ENCODE measurements around the gene NPR2. TPM values are rescaled to one million over a fixed set of nuclear protein-coding genes. Genes with fewer than 3 reads are reported as not detected.
A peak's percentile ranks its signal among the peaks of the same experiment; 100 is the strongest.

NPR2 gene
- total and polyA plus RNA-seq, 2 of the 13 experiments (the other 11 are each of a cell fraction or from before 2014, with no cell fraction given) = 7.4 to 9.4 TPM

GRCh38 chr9:35814841-35815543 is 23.6 kb downstream of the NPR2 start, which contains the start of gene HINT2 (continued):
- TF ChIP-seq PBX2 (CRISPR knock-in tag; IDR thresholded peaks at IDR 0.05) = no peak
- TF ChIP-seq SALL2 (CRISPR knock-in tag; IDR thresholded peaks at IDR 0.05) = peak; percentile 61; the same call in 1 of the 2 replicates
- TF ChIP-seq ZHX2 (IDR thresholded peaks at IDR 0.05; ENCODE audit: low read depth) = no peak
- 0 out of 2 replicates have a peak, but pooled peaks have one; percentile 62 for TF ChIP-seq ZHX2 (CRISPR knock-in tag; IDR thresholded peaks at IDR 0.05; ENCODE audit: borderline replicate concordance)
- no peak for TF ChIP-seq GRHL1 (CRISPR knock-in tag; conservative IDR thresholded peaks at IDR 0.05)
- TF ChIP-seq MIER2 (CRISPR knock-in tag; IDR thresholded peaks at IDR 0.05) = no peak
- no peak; the same call in 1 of the 2 replicates for TF ChIP-seq IRX3 (CRISPR knock-in tag; IDR thresholded peaks at IDR 0.05; ENCODE audit: borderline replicate concordance, low read depth)
- peak; percentile 48 for TF ChIP-seq CHD2 (IDR thresholded peaks at IDR 0.05; ENCODE audit: low read depth, low read length)
- no peak for TF ChIP-seq ZMYM2 (CRISPR knock-in tag; IDR thresholded peaks at IDR 0.05)
- no peak for TF ChIP-seq ZNF282 (IDR thresholded peaks at IDR 0.05; ENCODE audit: partially characterized antibody)
- TF ChIP-seq ZNF740 (CRISPR knock-in tag; IDR thresholded peaks at IDR 0.05) = peak; percentile 51; the same call in 1 of the 2 replicates
- peak; percentile 82; the same call in 1 of the 2 replicates for TF ChIP-seq ZNF768 (CRISPR knock-in tag; IDR thresholded peaks at IDR 0.05)
- TF ChIP-seq TBX3 (IDR thresholded peaks at IDR 0.05; ENCODE audit: borderline replicate concordance) = peak; percentile 67; the same call in 1 of the 2 replicates
- no peak for TF ChIP-seq SMAD1 (CRISPR knock-in tag; IDR thresholded peaks at IDR 0.05; ENCODE audit: borderline replicate concordance, low read depth)
- 0 out of 2 replicates have a peak, but pooled peaks have one; percentile 58 for TF ChIP-seq THAP8 (CRISPR knock-in tag; IDR thresholded peaks at IDR 0.05; ENCODE audit: borderline replicate concordance)
- TF ChIP-seq PRDM4 (CRISPR knock-in tag; IDR thresholded peaks at IDR 0.05; ENCODE audit: borderline replicate concordance) = no peak
